Measurements from ENCODE around the gene ERI3. TPM values are rescaled to one million over a fixed set of nuclear protein-coding genes. Genes with fewer than 3 reads are reported as not detected.

ERI3 gene
- total RNA-seq, 1 experiment from 2014 or later, result 74.2 TPM

DNA sequence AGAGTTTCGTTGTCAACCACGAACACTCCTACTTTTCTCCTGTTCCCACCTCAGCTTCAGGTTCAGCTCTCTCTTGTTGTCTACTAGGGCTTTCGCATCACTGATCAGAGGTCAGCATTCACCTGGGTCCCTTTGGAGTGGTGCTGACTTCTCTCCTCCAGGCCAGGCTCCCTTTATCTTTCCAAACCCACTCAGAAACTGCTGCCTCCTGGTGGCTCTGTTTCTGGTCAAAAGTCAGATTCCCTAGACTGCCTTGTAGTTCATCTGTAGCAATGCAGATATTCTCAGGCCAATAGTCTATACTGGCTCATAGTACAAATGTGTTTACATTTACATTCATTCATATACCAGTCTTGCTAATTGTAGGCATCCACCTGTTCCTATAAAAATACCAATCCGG, 6.4 kb upstream of the ERI3 start:
- H3K4me2 ChIP-seq (ENCODE audit: low read length), result no peak overlapping the region
- no peak for DNase-seq (ENCODE audit: low read depth, low spot score)
- ATAC-seq, result peak; percentile 59
- H3K9me3 ChIP-seq (ENCODE audit: control insufficient read depth in 1 of 2, insufficient read depth in 1 of 2, low read depth in 1 of 2, low read length in 2 of 2), result no peaks in the 10 kb centered on the region
- peaks cover 0 to 12% of the 10 kb centered on the region in 2 experiments; a peak in 2 of 4 replicates for H3K4me1 ChIP-seq (ENCODE audit: control insufficient read depth in 1 of 2, insufficient read depth in 2 of 2, low read length in 2 of 2)
- ChIA-PET CTCF (no interaction called here), POLR2A (no interaction called here), RAD21 (ENCODE audit: low non-redundant PET in 1 of 2, low total read pairs in 2 of 2, uncharacterized antibody in 2 of 2, unreplicated experiment in 2 of 2) (no interaction called here)
- H3K4me3 ChIP-seq (replicated peaks in 1 of 2; ENCODE audit: low read depth in 1 of 2, low read length in 2 of 2), result no peak overlapping the region
- BruUV-seq (replicated peaks), result no TSS peak
- no peaks in the 10 kb centered on the region for H4K20me1 ChIP-seq (ENCODE audit: insufficient read depth)
- no peaks in the 10 kb centered on the region for H3K36me3 ChIP-seq (ENCODE audit: control insufficient read depth in 1 of 2, insufficient read depth in 2 of 2, low read length in 2 of 2)
- H3K9me2 ChIP-seq (ENCODE audit: insufficient read depth), result no peaks in the 10 kb centered on the region
- no peak overlapping the region for H3K9ac ChIP-seq (ENCODE audit: low read length)
- no peaks in the 10 kb centered on the region for H3K27me3 ChIP-seq (ENCODE audit: insufficient read depth, low read length)
- H3K79me2 ChIP-seq (ENCODE audit: insufficient read depth, low read length), result no peaks in the 10 kb centered on the region
- H2AFZ ChIP-seq (ENCODE audit: low read depth, low read length, poor library complexity, severe bottlenecking), result no peak overlapping the region
- TF ChIP-seq POLR2A (IDR thresholded peaks at IDR 0.05; ENCODE audit: borderline replicate concordance, extremely low read depth, insufficient read depth, insufficient read length) (no peak), REST (IDR thresholded peaks at IDR 0.05; ENCODE audit: low read depth) (no peak), SRF (IDR thresholded peaks at IDR 0.05; ENCODE audit: low read depth) (no peak), ZFX (IDR thresholded peaks at IDR 0.05) (no peak), RAD21 (IDR thresholded peaks at IDR 0.05; ENCODE audit: low read depth) (peak; percentile 47), FOSL1 (IDR thresholded peaks at IDR 0.05; ENCODE audit: low read depth) (no peak), CBX3 (IDR thresholded peaks at IDR 0.05; ENCODE audit: low read depth) (no peak), EZH2 (IDR thresholded peaks at IDR 0.05) (no peak), YY1 (IDR thresholded peaks at IDR 0.05; ENCODE audit: extremely low read depth, insufficient replicate concordance, low read depth, low read length) (no peak)
- TF ChIP-seq, protein P1, sequence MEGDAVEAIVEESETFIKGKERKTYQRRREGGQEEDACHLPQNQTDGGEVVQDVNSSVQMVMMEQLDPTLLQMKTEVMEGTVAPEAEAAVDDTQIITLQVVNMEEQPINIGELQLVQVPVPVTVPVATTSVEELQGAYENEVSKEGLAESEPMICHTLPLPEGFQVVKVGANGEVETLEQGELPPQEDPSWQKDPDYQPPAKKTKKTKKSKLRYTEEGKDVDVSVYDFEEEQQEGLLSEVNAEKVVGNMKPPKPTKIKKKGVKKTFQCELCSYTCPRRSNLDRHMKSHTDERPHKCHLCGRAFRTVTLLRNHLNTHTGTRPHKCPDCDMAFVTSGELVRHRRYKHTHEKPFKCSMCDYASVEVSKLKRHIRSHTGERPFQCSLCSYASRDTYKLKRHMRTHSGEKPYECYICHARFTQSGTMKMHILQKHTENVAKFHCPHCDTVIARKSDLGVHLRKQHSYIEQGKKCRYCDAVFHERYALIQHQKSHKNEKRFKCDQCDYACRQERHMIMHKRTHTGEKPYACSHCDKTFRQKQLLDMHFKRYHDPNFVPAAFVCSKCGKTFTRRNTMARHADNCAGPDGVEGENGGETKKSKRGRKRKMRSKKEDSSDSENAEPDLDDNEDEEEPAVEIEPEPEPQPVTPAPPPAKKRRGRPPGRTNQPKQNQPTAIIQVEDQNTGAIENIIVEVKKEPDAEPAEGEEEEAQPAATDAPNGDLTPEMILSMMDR (IDR thresholded peaks at IDR 0.05 in 2 of 3, conservative IDR thresholded peaks at IDR 0.05 in 1 of 3; ENCODE audit: borderline replicate concordance in 1 of 3, insufficient read depth in 1 of 3, low read depth in 2 of 3, low read length in 2 of 3), result peak; percentile 26 to 30 (median 29); a peak in 4 of 6 replicates
- H3K27ac ChIP-seq (ENCODE audit: low read depth, low read length), result no peak overlapping the region
- intact Hi-C loops (cut with micrococcal nuclease), result no loop called here

All from HCT116 (cell line).